Measurements from ENCODE around the gene PHEX.

Gene PHEX

GRCh38 chrX:22032084-22032483 is at the start of gene PHEX:
PHEX (plus strand) TSS chrX:22032325; CDS start chrX:22033006, 681 bp downstream.
- no peak for DNase-seq (ENCODE audit: low read depth)
- H3K4me3 ChIP-seq (ENCODE audit: low read length) = no peak within 1 kb of the TSS
- no peak for TF ChIP-seq CTCF (IDR thresholded peaks at IDR 0.05; ENCODE audit: insufficient read depth, low read depth, low read length, missing control alignments)

GRCh38 chrX:21985332-21985777 is 46.8 kb upstream of the PHEX start:
- no peak overlapping the region for H3K4me3 ChIP-seq (ENCODE audit: low read length)
- peak; percentile 67 for DNase-seq (ENCODE audit: low read depth)
- TF ChIP-seq CTCF (IDR thresholded peaks at IDR 0.05; ENCODE audit: insufficient read depth, low read depth, low read length, missing control alignments) = peak; percentile 81

GRCh38 chrX:21986596-21986995 is 45.5 kb upstream of the PHEX start:
- no peak for TF ChIP-seq CTCF (IDR thresholded peaks at IDR 0.05; ENCODE audit: insufficient read depth, low read depth, low read length, missing control alignments)
- no peak overlapping the region for H3K4me3 ChIP-seq (ENCODE audit: low read length)
- DNase-seq (ENCODE audit: low read depth) = peak; percentile 36

- no peak for DNase-seq (ENCODE audit: low read depth)
- no peak for TF ChIP-seq CTCF (IDR thresholded peaks at IDR 0.05; ENCODE audit: insufficient read depth, low read depth, low read length, missing control alignments)
- H3K4me3 ChIP-seq (ENCODE audit: low read length) = no peak overlapping the region
Measured at GRCh38 chrX:21989384-21989783, 42.7 kb upstream of the PHEX start.

GRCh38 chrX:21990832-21991231 is 41.3 kb upstream of the PHEX start:
- no peak for DNase-seq (ENCODE audit: low read depth)
- no peak for TF ChIP-seq CTCF (IDR thresholded peaks at IDR 0.05; ENCODE audit: insufficient read depth, low read depth, low read length, missing control alignments)
- no peak overlapping the region for H3K4me3 ChIP-seq (ENCODE audit: low read length)

- H3K4me3 ChIP-seq (ENCODE audit: low read length) = no peak overlapping the region
- TF ChIP-seq CTCF (IDR thresholded peaks at IDR 0.05; ENCODE audit: insufficient read depth, low read depth, low read length, missing control alignments) = no peak
- no peak for DNase-seq (ENCODE audit: low read depth)
Measured at GRCh38 chrX:21991504-21991903, 40.6 kb upstream of the PHEX start.

GRCh38 chrX:21993265-21993664 is 38.9 kb upstream of the PHEX start:
- no peak overlapping the region for H3K4me3 ChIP-seq (ENCODE audit: low read length)
- DNase-seq (ENCODE audit: low read depth) = no peak
- no peak for TF ChIP-seq CTCF (IDR thresholded peaks at IDR 0.05; ENCODE audit: insufficient read depth, low read depth, low read length, missing control alignments)
